Fibroblast of villous mesenchyme (primary cell): ENCODE results near the gene VPS52. TPM values are rescaled to one million over a fixed set of nuclear protein-coding genes. Genes with fewer than 3 reads are reported as not detected.

Experiments
- DNase-seq: peaks from one replicate; pipeline ENCODE4 v3.0.0-alpha.2; 2010; ENCODE audit warnings: low read depth
- H3K4me3 ChIP-seq: 2 replicates; pipeline ENCODE4 v1.5.1; 2011; ENCODE audit warnings: low read depth, mild to moderate bottlenecking, low read length
- CTCF ChIP-seq: IDR thresholded peaks from 2 replicates; pipeline ENCODE4 v1.5.1; 2012; ENCODE audit warnings: low read depth, mild to moderate bottlenecking, low read length; ENCODE audit not compliant: insufficient read depth
- total RNA-seq: library from RNA; depleted of rRNA; stranded (reverse); fragments of >200 nt; gene quantifications from 2 replicates; pipeline ENCODE4 v1.2.3, GENCODE V29; 2012

Gene VPS52
- total RNA-seq, 1 donor: 38.9 TPM

GRCh38 chr6:33217681-33218080, 54.0 kb downstream of the VPS52 start:
- H3K4me3 ChIP-seq: no peak overlapping the region
- DNase-seq: no peak
- TF ChIP-seq CTCF: no peak

GRCh38 chr6:33217246-33217645, 54.4 kb downstream of the VPS52 start:
- no peak for DNase-seq

GRCh38 chr6:33216117-33216649, 55.5 kb downstream of the VPS52 start:
- no peak for DNase-seq
- no peak for TF ChIP-seq CTCF
- H3K4me3 ChIP-seq: no peak overlapping the region

More at GRCh38 chr6:33217246-33217645, 54.4 kb downstream of the VPS52 start:
- H3K4me3 ChIP-seq: no peak overlapping the region
- no peak for TF ChIP-seq CTCF

- TF ChIP-seq CTCF: no peak
- H3K4me3 ChIP-seq: no peak overlapping the region
- DNase-seq: no peak
Measured at GRCh38 chr6:33215271-33216116, 56.2 kb downstream of the VPS52 start.

- peak overlapping the region; percentile 62 for H3K4me3 ChIP-seq
- DNase-seq: no peak
Measured at GRCh38 chr6:33213989-33214335, 57.7 kb downstream of the VPS52 start.

GRCh38 chr6:33213166-33213988, 58.3 kb downstream of the VPS52 start:
- TF ChIP-seq CTCF: no peak
- DNase-seq: no peak
- H3K4me3 ChIP-seq: peak overlapping the region; percentile 62

More at GRCh38 chr6:33213989-33214335, 57.7 kb downstream of the VPS52 start:
- TF ChIP-seq CTCF: no peak
